ENCODE measurements around the gene EPN3.

The EPN3 gene

DNA sequence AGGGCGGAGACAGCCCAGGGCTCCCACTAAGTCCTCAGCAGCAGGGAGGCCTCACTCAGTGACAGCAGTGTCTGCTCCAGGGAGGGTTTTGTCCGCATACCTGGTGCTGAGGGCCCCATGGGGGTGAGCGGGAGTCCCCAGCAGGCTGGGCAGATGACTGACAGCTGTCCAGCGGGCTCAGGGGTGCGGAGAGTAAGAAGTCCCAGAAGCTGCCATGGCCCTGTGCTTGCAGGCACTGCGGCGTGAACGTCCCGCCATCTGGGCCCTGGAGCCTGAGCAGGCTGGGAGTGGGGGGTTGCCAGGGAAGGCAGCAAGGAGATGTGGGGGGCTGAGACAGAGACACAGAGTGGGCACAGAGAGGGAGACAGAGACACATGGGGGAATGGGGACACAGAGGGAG, 48.1 kb downstream of the EPN3 start:
- intact Hi-C loops (cut with micrococcal nuclease), result no loop called here
- peaks cover 68% of the 10 kb centered on the region for H3K27me3 Mint-ChIP-seq
- no peak overlapping the region for H3K4me3 Mint-ChIP-seq
- no peaks in the 10 kb centered on the region for H3K4me1 Mint-ChIP-seq (ENCODE audit: low read depth)
- H3K9me3 Mint-ChIP-seq, result no peaks in the 10 kb centered on the region
- no peaks in the 10 kb centered on the region for H3K36me3 Mint-ChIP-seq (ENCODE audit: low read depth)
- H3K27ac Mint-ChIP-seq, result no peak overlapping the region

- no peaks in the 10 kb centered on the region for H3K4me1 Mint-ChIP-seq (ENCODE audit: low read depth)
- H3K9me3 Mint-ChIP-seq, result no peaks in the 10 kb centered on the region
Observed at GRCh38 chr17:50581316-50581715, 48.8 kb downstream of the EPN3 start.

DNA sequence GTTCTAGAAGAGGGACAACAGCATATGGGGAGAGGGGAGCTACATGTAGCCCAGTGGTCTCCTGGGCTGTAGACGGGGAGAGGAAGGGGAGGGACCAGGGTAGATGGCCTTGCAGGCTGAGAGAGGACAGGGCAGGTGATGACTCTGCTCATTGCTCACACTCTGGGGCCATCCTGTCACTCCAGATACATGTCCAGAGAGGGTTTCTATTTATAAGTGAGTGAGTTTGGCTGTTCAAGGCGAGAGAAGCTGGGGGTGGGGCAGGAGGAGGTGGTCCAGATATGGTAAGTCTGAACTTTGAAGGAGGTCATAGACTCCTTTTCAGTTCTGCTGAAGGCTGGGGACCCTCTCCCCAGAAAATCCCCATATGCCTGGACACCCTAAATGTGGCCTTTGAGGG, 50.2 kb downstream of the EPN3 start:
- Mint-ChIP-seq H3K4me3 (no peak overlapping the region), H3K4me1 (ENCODE audit: low read depth) (no peaks in the 10 kb centered on the region), H3K36me3 (ENCODE audit: low read depth) (no peaks in the 10 kb centered on the region), H3K9me3 (no peaks in the 10 kb centered on the region), H3K27me3 (peaks cover 65% of the 10 kb centered on the region), H3K27ac (no peak overlapping the region)
- intact Hi-C loops (cut with micrococcal nuclease), result no loop called here

More at GRCh38 chr17:50581316-50581715, 48.8 kb downstream of the EPN3 start:
- H3K27ac Mint-ChIP-seq, result no peak overlapping the region
- intact Hi-C loops (cut with micrococcal nuclease), result no loop called here
- no peak overlapping the region for H3K4me3 Mint-ChIP-seq
- peaks cover 66% of the 10 kb centered on the region for H3K27me3 Mint-ChIP-seq
- H3K36me3 Mint-ChIP-seq (ENCODE audit: low read depth), result no peaks in the 10 kb centered on the region

DNA sequence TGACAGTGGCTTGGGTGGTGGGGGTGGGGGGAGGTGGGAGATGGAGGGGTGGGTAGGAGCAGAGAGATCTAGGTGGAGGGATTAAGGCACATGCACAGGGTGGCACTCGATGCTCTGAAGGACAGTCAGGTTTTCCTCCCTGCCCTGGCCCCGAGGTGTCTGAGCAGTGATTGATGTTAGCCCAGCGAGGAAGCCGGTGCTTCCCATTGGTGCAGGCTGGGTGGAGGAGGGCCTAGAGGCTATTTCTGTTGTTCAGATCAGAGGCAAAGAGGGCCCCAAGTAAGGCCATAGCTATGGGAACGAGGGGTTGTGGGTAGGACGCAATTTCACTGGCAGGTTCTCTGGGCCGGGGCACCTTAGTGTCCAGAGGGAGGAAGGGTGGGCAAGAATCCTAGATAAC, 51.1 kb downstream of the EPN3 start:
- Mint-ChIP-seq H3K9me3 (no peaks in the 10 kb centered on the region), H3K36me3 (ENCODE audit: low read depth) (no peaks in the 10 kb centered on the region), H3K4me3 (no peak overlapping the region), H3K4me1 (ENCODE audit: low read depth) (no peaks in the 10 kb centered on the region), H3K27ac (no peak overlapping the region), H3K27me3 (peaks cover 58% of the 10 kb centered on the region)
- intact Hi-C loops (cut with micrococcal nuclease), result no loop called here

DNA sequence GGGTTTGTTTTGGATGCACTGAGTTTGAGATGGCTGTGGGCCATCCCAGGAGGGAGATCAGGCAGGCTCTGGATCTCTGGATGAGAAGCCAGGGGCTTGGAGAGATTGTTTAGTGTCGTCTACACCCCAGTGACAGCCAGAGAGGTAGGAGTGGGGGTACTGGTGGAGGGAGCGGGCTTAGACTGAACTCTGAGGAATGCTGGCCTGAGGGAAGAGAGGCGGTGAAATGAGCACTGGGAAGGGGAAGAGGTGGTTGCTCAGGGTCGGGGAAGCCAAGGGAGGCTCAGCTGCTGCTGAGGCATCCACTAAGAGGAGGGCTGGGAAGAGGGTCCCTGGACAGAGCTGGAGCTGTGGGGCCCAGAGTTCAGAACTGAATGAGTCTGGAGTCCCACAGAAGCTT, 51.6 kb downstream of the EPN3 start:
- no peaks in the 10 kb centered on the region for H3K4me1 Mint-ChIP-seq (ENCODE audit: low read depth)
- no peak overlapping the region for H3K4me3 Mint-ChIP-seq
- intact Hi-C loops (cut with micrococcal nuclease), result no loop called here
- H3K27ac Mint-ChIP-seq, result no peak overlapping the region
- H3K9me3 Mint-ChIP-seq, result no peaks in the 10 kb centered on the region
- H3K36me3 Mint-ChIP-seq (ENCODE audit: low read depth), result no peaks in the 10 kb centered on the region
- peaks cover 55% of the 10 kb centered on the region for H3K27me3 Mint-ChIP-seq

DNA sequence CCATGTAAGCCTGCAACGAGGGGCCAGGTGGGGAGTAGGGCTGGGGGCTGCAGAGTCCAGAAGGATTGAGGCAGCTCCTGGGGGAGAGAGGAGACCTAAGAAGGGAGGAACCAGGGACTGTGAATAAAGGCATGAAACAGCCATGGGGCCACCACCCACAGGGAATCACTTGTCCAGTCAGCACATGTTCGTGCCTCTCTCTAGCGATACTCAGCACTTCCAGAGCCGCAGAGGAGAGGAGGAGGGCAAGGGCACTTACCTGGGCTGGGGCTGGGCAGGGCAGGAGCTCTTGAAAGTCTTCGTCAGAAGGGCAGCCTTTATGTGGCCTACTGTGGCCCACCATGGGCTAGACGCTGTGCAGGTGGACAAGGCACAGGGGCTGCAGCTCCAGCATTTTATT, 52.2 kb downstream of the EPN3 start:
- no peaks in the 10 kb centered on the region for H3K36me3 Mint-ChIP-seq (ENCODE audit: low read depth)
- peaks cover 55% of the 10 kb centered on the region for H3K27me3 Mint-ChIP-seq
- H3K4me1 Mint-ChIP-seq (ENCODE audit: low read depth), result no peaks in the 10 kb centered on the region
- H3K27ac Mint-ChIP-seq, result no peak overlapping the region
- H3K9me3 Mint-ChIP-seq, result no peaks in the 10 kb centered on the region
- H3K4me3 Mint-ChIP-seq, result no peak overlapping the region
- intact Hi-C loops (cut with micrococcal nuclease), result no loop called here

DNA sequence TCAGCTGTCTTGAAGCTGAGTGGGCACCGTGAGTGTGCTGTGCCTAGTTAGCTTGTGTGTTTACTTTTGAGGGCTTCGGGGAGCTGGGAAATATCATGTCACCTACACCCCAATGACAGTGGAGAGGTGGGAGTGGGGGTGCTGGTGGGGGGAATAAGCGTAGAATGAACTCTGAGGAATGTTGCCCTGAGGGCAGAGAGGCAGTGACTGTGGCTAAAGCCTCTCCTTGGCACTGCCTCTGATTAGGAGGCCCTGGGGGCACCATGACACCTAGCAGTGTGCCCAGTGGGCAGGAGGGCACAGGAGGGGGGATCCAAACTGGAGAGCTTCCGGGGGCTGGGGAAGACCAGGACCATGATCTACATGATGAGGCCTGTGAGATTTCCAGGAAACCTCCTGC, 52.8 kb downstream of the EPN3 start:
- Mint-ChIP-seq H3K4me1 (ENCODE audit: low read depth) (no peaks in the 10 kb centered on the region), H3K27me3 (peaks cover 52% of the 10 kb centered on the region), H3K36me3 (ENCODE audit: low read depth) (no peaks in the 10 kb centered on the region), H3K27ac (no peak overlapping the region), H3K4me3 (no peak overlapping the region), H3K9me3 (no peaks in the 10 kb centered on the region)
- intact Hi-C loops (cut with micrococcal nuclease), result no loop called here

- Mint-ChIP-seq H3K27ac (no peak overlapping the region), H3K9me3 (no peaks in the 10 kb centered on the region), H3K4me3 (no peak overlapping the region), H3K36me3 (ENCODE audit: low read depth) (no peaks in the 10 kb centered on the region), H3K27me3 (peaks cover 47% of the 10 kb centered on the region), H3K4me1 (ENCODE audit: low read depth) (no peaks in the 10 kb centered on the region)
- intact Hi-C loops (cut with micrococcal nuclease), result no loop called here
Observed at GRCh38 chr17:50585891-50586290, 53.4 kb downstream of the EPN3 start.

- Mint-ChIP-seq H3K27me3 (peaks cover 48% of the 10 kb centered on the region), H3K9me3 (no peaks in the 10 kb centered on the region), H3K27ac (no peak overlapping the region), H3K36me3 (ENCODE audit: low read depth) (no peaks in the 10 kb centered on the region), H3K4me3 (no peak overlapping the region), H3K4me1 (ENCODE audit: low read depth) (no peaks in the 10 kb centered on the region)
- intact Hi-C loops (cut with micrococcal nuclease), result no loop called here
Observed at GRCh38 chr17:50586421-50587247, 54.1 kb downstream of the EPN3 start.

- H3K27me3 Mint-ChIP-seq, result peaks cover 46% of the 10 kb centered on the region
- no peak overlapping the region for H3K27ac Mint-ChIP-seq
- H3K4me3 Mint-ChIP-seq, result no peak overlapping the region
- H3K36me3 Mint-ChIP-seq (ENCODE audit: low read depth), result no peaks in the 10 kb centered on the region
- H3K4me1 Mint-ChIP-seq (ENCODE audit: low read depth), result no peaks in the 10 kb centered on the region
- intact Hi-C loops (cut with micrococcal nuclease), result no loop called here
- H3K9me3 Mint-ChIP-seq, result no peaks in the 10 kb centered on the region
Observed at GRCh38 chr17:50587571-50587970, 55.0 kb downstream of the EPN3 start.

DNA sequence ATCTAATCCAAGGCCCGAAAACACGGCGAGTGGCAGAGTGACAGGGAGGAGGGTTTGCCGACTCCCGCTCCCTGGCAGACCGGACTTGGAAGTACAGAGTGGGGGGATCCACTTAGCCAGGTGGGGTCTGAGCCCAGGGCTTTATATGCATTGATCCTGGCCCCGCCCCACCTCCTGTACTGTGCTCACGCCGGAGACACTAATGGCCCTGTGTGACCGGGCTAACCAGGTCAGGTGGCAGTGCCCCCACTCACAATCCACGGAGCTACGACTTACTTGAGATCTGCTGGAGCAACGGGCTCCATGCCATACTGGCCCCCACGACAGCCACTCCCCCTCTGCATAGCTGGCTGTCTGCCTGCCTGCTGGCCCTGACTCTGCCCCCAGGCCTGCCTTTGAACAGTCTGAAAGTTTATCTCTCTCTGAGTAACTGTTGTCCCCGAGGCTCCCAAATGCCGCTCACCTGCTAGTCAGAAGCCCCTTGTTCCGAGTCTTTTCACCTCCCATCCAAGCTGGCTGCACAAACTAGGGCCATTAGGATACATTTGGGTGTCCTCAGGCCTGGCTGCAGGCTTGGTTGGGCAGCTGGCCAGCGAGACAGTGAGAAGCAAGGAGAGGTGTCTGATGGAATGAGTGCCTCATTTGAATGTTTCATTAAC, 56.0 kb downstream of the EPN3 start:
- Mint-ChIP-seq H3K36me3 (ENCODE audit: low read depth) (no peaks in the 10 kb centered on the region), H3K9me3 (no peaks in the 10 kb centered on the region), H3K27ac (no peak overlapping the region), H3K27me3 (peaks cover 41% of the 10 kb centered on the region), H3K4me1 (ENCODE audit: low read depth) (no peaks in the 10 kb centered on the region), H3K4me3 (no peak overlapping the region)
- intact Hi-C loops (cut with micrococcal nuclease), result no loop called here

- peaks cover 2% of the 10 kb centered on the region for H3K4me1 Mint-ChIP-seq (ENCODE audit: low read depth)
- no peak overlapping the region for H3K27ac Mint-ChIP-seq
- intact Hi-C loops (cut with micrococcal nuclease), result no loop called here
- no peaks in the 10 kb centered on the region for H3K36me3 Mint-ChIP-seq (ENCODE audit: low read depth)
- no peaks in the 10 kb centered on the region for H3K9me3 Mint-ChIP-seq
- peaks cover 34% of the 10 kb centered on the region for H3K27me3 Mint-ChIP-seq
- no peak overlapping the region for H3K4me3 Mint-ChIP-seq
Observed at GRCh38 chr17:50589095-50589705, 56.7 kb downstream of the EPN3 start.

- peaks cover 41% of the 10 kb centered on the region for H3K27me3 Mint-ChIP-seq
- H3K9me3 Mint-ChIP-seq, result no peaks in the 10 kb centered on the region
- peaks cover 12% of the 10 kb centered on the region for H3K4me1 Mint-ChIP-seq (ENCODE audit: low read depth)
- H3K27ac Mint-ChIP-seq, result no peak overlapping the region
- no peaks in the 10 kb centered on the region for H3K36me3 Mint-ChIP-seq (ENCODE audit: low read depth)
- H3K4me3 Mint-ChIP-seq, result no peak overlapping the region
- intact Hi-C loops (cut with micrococcal nuclease), result no loop called here
Observed at GRCh38 chr17:50590946-50591737, 58.6 kb downstream of the EPN3 start.

DNA sequence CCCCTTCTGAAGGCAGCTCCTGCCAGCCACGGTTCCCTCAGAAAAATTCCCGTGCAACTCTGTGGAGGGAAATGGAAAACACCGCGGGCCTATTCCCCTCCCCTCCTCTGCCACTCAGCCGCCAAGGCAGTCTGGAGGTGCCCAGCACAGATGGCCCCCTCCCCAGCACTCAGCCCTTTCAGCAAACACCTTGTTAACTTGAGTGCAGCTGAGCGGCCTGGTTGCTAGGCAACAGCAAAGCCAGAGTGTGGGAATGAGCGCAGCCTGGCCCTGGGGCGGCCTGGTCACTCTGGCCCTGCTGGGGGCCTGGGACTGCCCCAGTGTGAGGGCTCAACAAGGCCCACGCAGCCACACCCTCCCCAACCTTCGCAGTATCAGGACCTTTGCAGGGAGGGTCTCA, 60.8 kb downstream of the EPN3 start:
- Mint-ChIP-seq H3K9me3 (no peaks in the 10 kb centered on the region), H3K4me1 (ENCODE audit: low read depth) (peaks cover 12% of the 10 kb centered on the region), H3K36me3 (ENCODE audit: low read depth) (no peaks in the 10 kb centered on the region), H3K27ac (no peak overlapping the region), H3K4me3 (no peak overlapping the region), H3K27me3 (peaks cover 30% of the 10 kb centered on the region)
- intact Hi-C loops (cut with micrococcal nuclease), result no loop called here

Data from dendritic cell treated with granulocyte-macrophage colony-stimulating factor and Interleukin-4, amounts not matched to agents 40 ng/mL and 50 ng/mL, for 4 days (primary cell).